H1 (cell line): ENCODE data around the gene ZNF91. TPM values are rescaled to one million over a fixed set of nuclear protein-coding genes. Genes with fewer than 3 reads are reported as not detected.

Source experiments
- CTCF ChIA-PET: fragments of 300-600 bp; sonication (Branson Sonifier 250); formaldehyde crosslinking; loops from one replicate; lab custom pipeline; 2021; ENCODE audit not compliant: partially characterized antibody; lab: Charles Lee
- POLR2A ChIA-PET: fragments of 300-600 bp; sonication (Branson Sonifier 250); formaldehyde crosslinking; loops from one replicate; lab custom pipeline; 2021; ENCODE audit warnings: inconsistent platforms; ENCODE audit not compliant: partially characterized antibody; lab: Charles Lee
- DNase-seq, 2 experiments: peaks; one replicate each; pipeline versions ENCODE4 v3.0.0 to v3.0.0-alpha.2; 2010 to 2022; ENCODE audit warnings: low spot score in 2 of 2, low read depth in 1 of 2, mixed read lengths in 1 of 2
- FAIRE-seq: peaks from 2 replicates; lab custom pipeline; 2011; peaks lifted over from hg19 to GRCh38; lab: Jason Lieb, UNC
- H2AFZ ChIP-seq: 2 replicates; pipeline ENCODE4 v1.8.1; 2012; ENCODE audit warnings: low read length, inconsistent platforms
- H2AK5ac ChIP-seq: 2 replicates; pipeline ENCODE4 v1.6.1; 2013; ENCODE audit warnings: low read depth, low read length
- H2BK120ac ChIP-seq: replicated peaks from 2 replicates; pipeline ENCODE3; 2013; ENCODE audit warnings: low read depth, low read length, inconsistent platforms
- H2BK12ac ChIP-seq: 2 replicates; pipeline ENCODE4 v1.6.1; 2013; ENCODE audit warnings: low read depth, low read length
- H2BK15ac ChIP-seq: 2 replicates; pipeline ENCODE4 v1.6.1; 2013; ENCODE audit warnings: low read length
- H2BK20ac ChIP-seq: 2 replicates; pipeline ENCODE4 v1.6.1; 2013; ENCODE audit warnings: low read length
- H2BK5ac ChIP-seq: 2 replicates; pipeline ENCODE4 v1.6.1; 2013; ENCODE audit warnings: low read depth, low read length
- H3K14ac ChIP-seq: 2 replicates; pipeline ENCODE4 v1.6.1; 2013; ENCODE audit warnings: inconsistent platforms; ENCODE audit not compliant: insufficient read length
- H3K18ac ChIP-seq: 2 replicates; pipeline ENCODE4 v1.6.1; 2013; ENCODE audit warnings: low read length; ENCODE audit errors: extremely low read depth
- H3K23ac ChIP-seq: 2 replicates; pipeline ENCODE4 v1.6.1; 2013; ENCODE audit warnings: inconsistent platforms; ENCODE audit not compliant: insufficient read length
- H3K23me2 ChIP-seq: 2 replicates; pipeline ENCODE4 v1.6.1; 2013; ENCODE audit warnings: low read depth, low read length
- H3K27ac ChIP-seq: 2 replicates; pipeline ENCODE4 v1.6.1; 2011; ENCODE audit warnings: low read depth, low read length, inconsistent platforms
- H3K27me3 ChIP-seq, 4 experiments: replicated peaks in 1 of 4; 1 replicate in 1 of 4; 2 replicates in 3 of 4; pipeline versions ENCODE4 v1.6.1 to v1.8.1; 2011 to 2013; ENCODE audit warnings: low read length in 3 of 4, mild to moderate bottlenecking in 3 of 4, inconsistent platforms in 2 of 4, mixed read lengths in 2 of 4, moderate library complexity in 1 of 4; ENCODE audit not compliant: control insufficient read depth in 3 of 4, insufficient read depth in 3 of 4; ENCODE audit errors: extremely low read depth in 1 of 4
- H3K36me3 ChIP-seq, 4 experiments: 2 replicates each; pipeline versions ENCODE4 v1.6.1 to v1.8.1; 2011 to 2013; ENCODE audit warnings: mild to moderate bottlenecking in 4 of 4, low read length in 3 of 4, moderate library complexity in 2 of 4, control low read depth in 1 of 4, inconsistent platforms in 1 of 4; ENCODE audit not compliant: insufficient read depth in 4 of 4, control insufficient read depth in 2 of 4
- H3K4ac ChIP-seq: replicated peaks from 2 replicates; pipeline ENCODE3; 2013; ENCODE audit warnings: low read length, low read depth, mixed read lengths, inconsistent platforms; ENCODE audit not compliant: insufficient read length
- H3K4me1 ChIP-seq, 4 experiments: replicated peaks in 1 of 4; 1 replicate in 1 of 4; 2 replicates in 3 of 4; pipeline versions ENCODE4 v1.6.1 to v1.8.1; 2011 to 2013; ENCODE audit warnings: low read length in 3 of 4, inconsistent platforms in 2 of 4, mixed read lengths in 1 of 4; ENCODE audit not compliant: insufficient read depth in 4 of 4, control insufficient read depth in 3 of 4
- H3K4me2 ChIP-seq, 2 experiments: 2 replicates each; pipeline versions ENCODE4 v1.6.1 to v1.8.1; 2011 to 2013; ENCODE audit warnings: low read depth in 2 of 2, low read length in 2 of 2, control low read depth in 1 of 2, inconsistent platforms in 1 of 2, mild to moderate bottlenecking in 1 of 2; ENCODE audit not compliant: insufficient read depth in 1 of 2
- H3K4me3 ChIP-seq, 4 experiments: fragments of 200-600, 300-600 bp in 1 of 4; sonication (generic), shearing (Covaris generic), sonication (Bioruptor Twin) in 1 of 4; 2 replicates each; pipeline versions ENCODE4 v1.5.1 to v1.8.1; 2011 to 2016; ENCODE audit warnings: low read length in 4 of 4, low read depth in 3 of 4, control low read depth in 2 of 4, inconsistent platforms in 2 of 4, mild to moderate bottlenecking in 2 of 4, mixed read lengths in 1 of 4, moderate library complexity in 1 of 4; ENCODE audit not compliant: insufficient read depth in 2 of 4; ENCODE audit errors: extremely low read depth in 1 of 4
- H3K56ac ChIP-seq: replicated peaks from 2 replicates; pipeline ENCODE3; 2013; ENCODE audit warnings: low read depth, mild to moderate bottlenecking, mixed read lengths, low read length, inconsistent platforms; ENCODE audit not compliant: insufficient read length
- H3K79me1 ChIP-seq: 2 replicates; pipeline ENCODE4 v1.6.1; 2013; ENCODE audit warnings: low read depth, low read length, control low read depth
- H3K79me2 ChIP-seq, 2 experiments: 2 replicates each; pipeline versions ENCODE4 v1.6.1 to v1.8.1; 2012 to 2013; ENCODE audit warnings: low read length in 2 of 2, mild to moderate bottlenecking in 2 of 2, inconsistent platforms in 1 of 2; ENCODE audit not compliant: insufficient read depth in 2 of 2, control insufficient read depth in 1 of 2
- H3K9ac ChIP-seq, 4 experiments: replicated peaks in 1 of 4; 1 replicate in 1 of 4; 2 replicates in 3 of 4; pipeline versions ENCODE4 v1.6.1 to v1.8.1; 2011 to 2013; ENCODE audit warnings: low read depth in 3 of 4, low read length in 3 of 4, control low read depth in 2 of 4, mild to moderate bottlenecking in 2 of 4, moderate library complexity in 2 of 4, inconsistent platforms in 1 of 4; ENCODE audit errors: extremely low read depth in 1 of 4
- H3K9me3 ChIP-seq, 2 experiments: 2 replicates each; pipeline versions ENCODE4 v1.6.1 to v1.8.1; 2012 to 2013; ENCODE audit warnings: mild to moderate bottlenecking in 2 of 2, moderate library complexity in 2 of 2, control low read depth in 1 of 2, inconsistent platforms in 1 of 2, low read depth in 1 of 2, low read length in 1 of 2, mixed read lengths in 1 of 2; ENCODE audit not compliant: insufficient read depth in 2 of 2
- H4K20me1 ChIP-seq, 2 experiments: replicated peaks in 1 of 2; 2 replicates each; pipeline versions ENCODE3 to v1.8.1; 2011 to 2013; ENCODE audit warnings: inconsistent platforms in 2 of 2, low read length in 2 of 2, mild to moderate bottlenecking in 1 of 2; ENCODE audit not compliant: insufficient read depth in 2 of 2, control insufficient read depth in 1 of 2
- H4K5ac ChIP-seq: 2 replicates; pipeline ENCODE4 v1.6.1; 2013; ENCODE audit warnings: low read length, low read depth, mixed read lengths, inconsistent platforms; ENCODE audit not compliant: insufficient read length
- H4K8ac ChIP-seq: 2 replicates; pipeline ENCODE4 v1.8.0; 2013; ENCODE audit warnings: mild to moderate bottlenecking, moderate library complexity, low read length, inconsistent platforms; ENCODE audit not compliant: insufficient read depth; ENCODE audit errors: extremely low read depth
- H4K91ac ChIP-seq: replicated peaks from 2 replicates; pipeline ENCODE3; 2013; ENCODE audit warnings: low read length, mixed read lengths, inconsistent platforms; ENCODE audit not compliant: insufficient read length
- ASH2L ChIP-seq: fragments of 200-600, 300-600 bp; sonication (generic); IDR thresholded peaks from one replicate; pipeline ENCODE4 v1.7.1; 2017; ENCODE audit warnings: low read length
- CTCF ChIP-seq, 3 experiments: IDR thresholded peaks; 1 replicate in 2 of 3; 2 replicates in 1 of 3; pipeline versions ENCODE4 v1.5.1 to v1.6.1; 2011; ENCODE audit warnings: low read length in 3 of 3, mild to moderate bottlenecking in 3 of 3, inconsistent platforms in 2 of 3, low read depth in 1 of 3, moderate library complexity in 1 of 3; ENCODE audit not compliant: insufficient read depth in 1 of 3; ENCODE audit errors: control extremely low read depth in 1 of 3
- RAD21 ChIP-seq, 2 experiments: IDR thresholded peaks in 1 of 2; conservative IDR thresholded peaks in 1 of 2; 2 replicates each; pipeline ENCODE4 v1.6.1; 2011; ENCODE audit warnings: low read depth in 2 of 2, low read length in 2 of 2, improper control_type of control experiment in 1 of 2, inconsistent platforms in 1 of 2, mild to moderate bottlenecking in 1 of 2, moderate library complexity in 1 of 2
- WGBS, 2 experiments: shearing (Covaris generic) in 1 of 2; methylation state at CpG; one replicate each; pipeline versions ENCODE4 v1.1.6 to v1.1.7; 2013 to 2015; ENCODE audit warnings: low lambda C conversion rate in 2 of 2, mixed read lengths in 2 of 2, inconsistent platforms in 1 of 2, low coverage in 1 of 2, missing lambda C conversion rate in 1 of 2; ENCODE audit not compliant: insufficient replicate concordance in 2 of 2, insufficient coverage in 1 of 2, insufficient read length in 1 of 2; ENCODE audit errors: extremely low coverage in 1 of 2, missing lambda C conversion rate in 1 of 2; 5-methylcytosine and 5-hydroxymethylcytosine counted together
- polyA plus RNA-seq, 7 experiments: library from polyadenylated mRNA; depleted of rRNA in 3 of 7; stranded (reverse) in 5 of 7; unstranded in 2 of 7; fragments of >200 nt in 5 of 7; fragments of 200-250 nt in 2 of 7; gene quantifications; 1 replicate in 5 of 7; 2 replicates in 1 of 7; 4 replicates in 1 of 7; pipeline versions ENCODE4 v1.2.1 to v1.2.3, GENCODE V29; 2011 to 2013; ENCODE audit warnings: missing spikeins in 2 of 7, mixed read lengths in 2 of 7
- total RNA-seq: library from RNA; stranded (reverse); fragmentation: NEBNext Ultra II Directional; extraction: Animal tissue kit (Norgen Biotek cat#: 25700); gene quantifications from 2 replicates; pipeline ENCODE4 v1.2.1, GENCODE V29; 2021

Gene ZNF91
- total and polyA plus RNA-seq, 2 of the 8 experiments (the other 6 are each of a cell fraction or from before 2014, with no cell fraction given) = 16.5 to 35.1 TPM

GRCh38 chr19:23436944-23437343, 41.7 kb upstream of the ZNF91 start:
- Histone ChIP-seq H3K27me3 (no peaks in the 10 kb centered on the region), H3K36me3 (no peaks in the 10 kb centered on the region), H4K20me1 (no peaks in the 10 kb centered on the region), H3K4me1 (no peaks in the 10 kb centered on the region), H3K4me2 (no peak overlapping the region), H3K79me1 (no peaks in the 10 kb centered on the region), H3K56ac (no peak overlapping the region), H3K79me2 (no peaks in the 10 kb centered on the region), H3K9me3 (peaks cover 42 to 48% of the 10 kb centered on the region in 2 experiments), H2BK120ac (no peak overlapping the region), H3K9ac (no peak overlapping the region), H3K27ac (no peak overlapping the region), H3K4ac (no peak overlapping the region), H4K91ac (no peak overlapping the region), H3K23ac (no peak overlapping the region), H4K8ac (no peak overlapping the region), H2BK15ac (no peak overlapping the region), H3K18ac (no peak overlapping the region), H2BK5ac (no peak overlapping the region), H2BK20ac (no peak overlapping the region), H3K4me3 (no peak overlapping the region), H4K5ac (no peak overlapping the region), H3K23me2 (peaks cover 2% of the 10 kb centered on the region; the same call in 1 of the 2 replicates), H2AK5ac (no peak overlapping the region), H2AFZ (no peak overlapping the region), H3K14ac (no peak overlapping the region), H2BK12ac (no peak overlapping the region)
- no peak for FAIRE-seq
- DNase-seq = peak in 1 of 2 experiments; percentile 47
- ChIA-PET CTCF (interaction anchor here (0.8 to 1.7 kb wide), 4 partner anchors 11 to 25 kb away, joined by 3 to 5 read pairs (median 4); no protein-coding TSS in a partner anchor), POLR2A (interaction anchor here (1.8 kb wide), 1 partner anchor 21 kb away, joined by 4 read pairs; no protein-coding TSS in a partner anchor)
- 81% methylated on average over 4 of the region's 4 CpGs; no CpG with 5 or more reads in 1 of the 2 experiments for WGBS, 2 experiments
- TF ChIP-seq ASH2L (no peak), CTCF (IDR thresholded peaks at IDR 0.05; ENCODE audit: control extremely low read depth in 1 of 3, insufficient read depth in 1 of 3, low read depth in 1 of 3, low read length in 3 of 3) (peak in 2 of 3 experiments; percentile 34 to 53; a peak in 3 of 4 replicates), RAD21 (IDR thresholded peaks at IDR 0.05 in 1 of 2, conservative IDR thresholded peaks at IDR 0.05 in 1 of 2; ENCODE audit: low read depth in 2 of 2, low read length in 2 of 2) (peak; percentile 29 to 36)
